MM.1S (cell line): ENCODE measurements around the gene CDC42BPA.
"Not testable (repeated sequence)": the region's sequence is repeated elsewhere in the genome, so short reads cannot be mapped to it uniquely, and the experiment has no call there.

ENCODE experiments used
- CTCF ChIP-seq: fragments of 300-600 bp; sonication (generic); IDR thresholded peaks from 2 replicates; pipeline ENCODE4 v1.5.1; 2016; ENCODE audit warnings: antibody characterized with exemption, low read length, mixed read lengths
- EZH2 ChIP-seq: fragments of 300-600 bp; sonication (generic); optimal IDR thresholded peaks from 2 replicates; pipeline ENCODE3; 2017; ENCODE audit warnings: low read depth, mild to moderate bottlenecking, antibody characterized with exemption, low read length, mixed read lengths

- TF ChIP-seq CTCF, EZH2: not testable (repeated sequence)
Measured at GRCh38 chr1:227132695-227133094, 185.6 kb downstream of the CDC42BPA start.
